ENCODE results near the gene SIDT1.
A peak's percentile ranks its signal among the peaks of the same experiment; 100 is the strongest.

SIDT1 gene

DNA sequence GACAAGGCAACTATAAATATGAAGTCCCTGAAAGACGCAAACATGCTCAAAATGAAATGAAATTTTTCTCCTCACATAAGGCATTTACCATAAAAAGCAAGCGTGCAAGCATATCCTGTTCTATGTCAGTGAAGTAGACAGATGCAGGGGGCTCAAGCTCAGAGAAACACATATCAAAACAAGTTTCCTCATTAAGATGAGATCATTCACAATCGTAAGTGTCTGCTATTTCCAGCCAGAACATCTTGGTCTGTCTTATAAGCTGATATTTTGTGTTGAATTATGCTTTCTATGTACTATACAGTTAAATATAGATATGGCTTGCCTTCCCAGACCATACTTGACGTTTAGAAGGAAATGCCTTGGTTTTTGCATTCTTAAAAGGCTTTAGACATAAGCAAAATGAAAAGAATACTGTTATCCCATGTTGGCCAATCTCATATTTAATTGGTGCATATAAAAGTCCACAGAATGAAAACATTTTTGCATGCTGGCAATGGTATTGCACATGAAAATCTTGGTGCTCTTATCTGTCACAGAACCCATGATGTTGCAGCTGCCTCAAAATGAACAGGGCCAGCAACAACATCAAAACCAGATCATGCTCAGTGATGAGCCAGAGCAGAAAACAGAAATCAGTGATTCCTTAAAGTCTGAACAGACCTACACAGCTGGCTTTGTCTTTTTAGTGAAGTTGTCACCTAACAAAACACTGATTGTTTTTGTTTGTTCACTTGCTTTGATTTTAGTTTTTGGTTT, 65.4 kb downstream of the SIDT1 start:
- DNase-seq (ENCODE audit: low spot score), result no peak

DNA sequence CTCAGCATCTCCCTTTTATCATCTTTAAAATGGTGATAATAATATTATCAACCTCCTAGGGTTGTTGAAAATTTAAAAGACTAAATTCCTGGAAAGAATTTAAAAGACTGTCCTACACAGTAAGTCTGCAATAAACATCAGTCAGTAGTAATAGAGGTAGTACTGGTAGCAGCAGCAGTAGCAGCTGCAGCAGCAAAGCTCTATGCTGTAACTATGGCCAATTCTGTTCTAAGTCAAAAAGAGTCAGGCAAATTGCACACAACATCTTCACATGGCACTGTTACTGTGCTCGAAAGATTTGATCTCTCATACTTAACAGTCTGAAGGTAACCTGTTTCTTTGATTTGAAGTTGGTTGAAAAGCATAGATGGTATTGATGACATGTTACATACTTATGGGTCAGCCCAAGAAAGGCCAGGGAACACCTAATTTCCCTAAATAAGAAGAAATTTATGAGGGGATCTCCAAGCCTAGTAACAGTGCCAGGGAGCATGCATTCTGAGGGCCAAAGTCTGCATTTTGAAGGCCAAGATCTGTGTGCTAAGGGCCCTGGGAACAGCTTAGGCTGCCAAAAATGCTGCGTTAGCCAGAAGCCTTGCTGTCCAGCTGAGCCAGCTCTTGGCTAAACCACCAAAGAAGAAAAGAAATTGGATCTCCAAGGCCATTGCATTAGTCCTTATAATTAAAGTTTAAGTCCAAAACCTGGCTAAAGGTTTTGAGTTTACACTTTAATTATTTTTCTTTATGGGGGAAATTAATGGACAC, 68.2 kb downstream of the SIDT1 start:
- peak; percentile 45 for DNase-seq (ENCODE audit: low spot score)

DNA sequence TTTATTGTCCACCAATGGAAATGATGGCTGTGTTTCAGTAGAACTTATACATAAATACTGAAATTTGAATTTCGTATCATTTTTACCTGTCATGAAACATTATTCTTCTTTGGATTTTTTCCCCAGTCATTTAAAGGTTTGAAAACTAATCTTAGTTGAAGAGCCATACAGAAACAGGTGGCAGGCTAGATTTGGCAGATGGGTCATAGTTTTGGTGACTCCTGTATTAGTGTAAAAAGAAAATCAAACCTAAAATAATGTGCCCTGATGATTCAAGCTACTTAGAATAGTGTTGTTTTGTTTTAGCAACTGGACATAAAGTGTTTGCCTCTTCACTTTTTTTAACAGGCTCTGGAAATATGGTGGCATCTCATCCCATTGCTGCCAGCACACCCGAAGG, 68.9 kb downstream of the SIDT1 start:
- no peak for DNase-seq (ENCODE audit: low spot score)

DNA sequence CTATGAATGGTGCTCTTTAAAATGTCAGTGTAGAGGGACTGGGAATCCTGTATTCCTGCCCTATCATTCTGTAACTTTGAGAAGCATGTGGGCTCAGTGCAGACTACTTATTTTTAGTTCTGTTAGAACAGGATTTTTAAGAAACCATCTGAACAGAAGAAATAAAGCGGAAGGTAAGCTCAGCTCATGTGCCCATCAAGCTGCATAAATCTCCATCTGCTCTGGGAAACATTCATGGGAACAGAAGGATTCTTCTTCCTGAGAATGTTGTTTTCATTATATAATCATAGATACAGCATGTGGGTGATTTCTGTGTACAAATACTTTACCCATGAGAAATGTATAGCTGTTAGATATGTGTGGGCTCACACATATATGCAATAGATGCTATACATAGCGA, 69.9 kb downstream of the SIDT1 start:
- no peak for DNase-seq (ENCODE audit: low spot score)

DNA sequence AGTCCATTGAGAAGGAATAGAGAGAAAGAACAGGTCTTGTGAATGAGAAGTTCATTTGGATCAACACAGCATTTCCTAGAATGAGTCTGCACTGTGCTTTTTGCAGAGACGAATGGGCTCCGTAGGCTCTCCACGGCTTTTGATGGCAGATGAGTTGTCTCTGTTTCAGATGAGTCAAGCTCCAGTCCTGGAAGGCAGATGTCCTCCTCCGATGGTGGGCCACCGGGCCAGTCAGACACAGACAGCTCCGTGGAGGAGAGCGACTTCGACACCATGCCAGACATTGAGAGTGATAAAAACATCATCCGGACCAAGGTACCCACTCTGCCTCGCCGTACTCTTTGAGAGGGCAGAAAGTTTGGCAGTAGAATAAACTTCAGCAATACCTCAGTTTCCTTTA, 70.5 kb downstream of the SIDT1 start:
- DNase-seq (ENCODE audit: low spot score), result no peak

DNA sequence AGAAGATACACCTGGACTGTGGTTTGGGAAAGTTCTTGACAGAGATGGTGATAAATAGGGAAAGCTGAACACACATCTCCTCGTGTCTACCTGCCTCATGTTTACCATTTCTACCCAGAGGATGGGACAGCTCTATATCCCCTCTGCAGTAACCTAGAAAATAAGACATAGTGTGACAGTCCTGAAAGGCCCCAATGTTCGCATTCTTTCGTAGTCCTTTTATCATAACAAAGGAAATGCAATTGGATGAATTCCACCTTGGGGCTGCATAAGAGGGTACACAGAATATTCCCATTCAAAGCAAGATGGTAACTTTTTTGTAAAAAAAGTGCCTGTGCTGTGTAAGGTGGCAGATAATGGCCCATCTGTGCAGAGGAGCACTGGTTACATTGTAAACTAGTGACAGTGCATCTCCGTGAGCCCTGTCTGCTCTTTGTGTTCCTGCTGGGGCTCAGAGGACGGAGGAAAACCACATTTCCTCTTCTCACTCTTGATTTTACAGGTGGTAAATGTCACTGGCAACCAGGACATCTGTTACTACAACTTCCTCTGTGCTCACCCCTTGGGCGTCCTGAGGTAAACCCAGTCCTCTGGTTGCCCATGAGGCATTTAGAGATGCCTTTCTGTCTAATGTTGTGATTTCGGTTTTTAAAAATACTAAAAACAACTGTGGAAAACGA, 74.3 kb downstream of the SIDT1 start:
- no peak for DNase-seq (ENCODE audit: low spot score)

DNA sequence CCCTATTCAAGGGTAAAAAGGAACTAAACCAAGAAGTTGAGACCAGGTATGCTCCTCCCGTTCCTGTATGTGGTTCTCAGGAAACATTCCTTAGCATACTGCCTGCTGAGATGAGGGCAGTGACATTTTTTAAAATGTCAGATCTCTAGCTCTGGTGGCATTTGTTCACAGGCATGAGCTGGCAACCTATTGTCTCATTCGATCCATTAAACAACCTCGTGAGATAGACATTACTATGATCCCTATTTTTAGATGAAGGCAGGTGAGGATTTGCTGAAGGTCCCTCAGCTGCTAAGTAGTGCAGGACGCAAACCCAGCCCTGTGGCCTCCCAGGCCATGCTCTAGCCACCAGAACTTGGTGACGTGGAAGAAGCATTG, 74.9 kb downstream of the SIDT1 start:
- no peak for DNase-seq (ENCODE audit: low spot score)

DNA sequence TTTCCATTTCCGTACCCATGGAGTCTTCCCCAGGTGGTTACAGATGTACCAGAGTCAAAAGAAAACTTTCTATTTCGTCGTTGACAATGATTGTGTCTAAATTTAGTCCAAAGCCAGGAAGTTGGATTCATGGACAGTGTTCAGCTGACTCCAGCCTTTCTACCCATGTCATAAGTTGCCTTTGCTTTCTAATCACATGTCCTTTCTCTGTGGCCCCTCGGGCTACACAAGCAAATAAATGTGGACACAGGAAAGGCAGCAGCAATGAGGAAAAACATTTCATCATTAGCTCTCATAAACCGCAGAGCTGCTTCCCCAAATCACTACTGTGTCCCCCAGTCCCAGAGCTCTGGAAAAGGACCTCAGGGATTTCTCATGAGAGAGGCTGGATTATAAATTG, 82.0 kb downstream of the SIDT1 start:
- DNase-seq (ENCODE audit: low spot score), result no peak

DNA sequence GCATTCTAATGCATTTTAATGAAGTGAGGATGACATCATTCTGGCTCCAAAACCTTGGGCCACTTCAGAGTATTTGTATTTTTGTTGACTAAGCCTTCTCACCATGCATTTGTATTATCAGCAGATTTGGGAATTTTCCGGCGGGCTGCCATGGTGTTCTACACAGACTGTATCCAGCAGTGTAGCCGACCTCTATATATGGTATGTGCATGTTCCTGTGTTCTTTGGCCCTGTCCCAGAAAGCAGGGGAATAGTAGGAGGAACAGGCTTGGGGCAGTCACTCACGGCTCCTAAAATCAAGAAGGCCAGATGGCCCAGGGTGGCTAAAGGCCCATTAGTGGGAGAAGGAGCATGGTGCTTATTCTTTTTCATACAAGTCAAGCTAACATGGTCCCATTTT, 83.6 kb downstream of the SIDT1 start:
- DNase-seq (ENCODE audit: low spot score), result no peak

DNA sequence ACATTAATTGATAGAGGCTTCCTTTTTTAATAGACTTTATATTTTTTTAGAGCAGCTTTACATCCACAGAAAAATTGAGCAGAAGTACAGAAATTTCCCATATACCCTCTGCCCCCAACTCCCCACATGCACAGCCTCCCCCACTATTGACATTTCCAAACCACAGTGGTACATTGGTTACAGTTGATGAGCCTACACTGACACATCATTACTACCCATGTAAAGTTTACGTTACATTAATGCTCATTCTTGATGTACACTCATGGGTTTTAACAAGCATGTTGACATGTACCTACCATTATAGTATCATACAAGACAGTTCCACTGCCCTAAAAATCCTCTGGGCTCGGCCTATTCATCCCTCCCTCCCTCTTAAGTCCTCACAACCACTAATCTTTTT, 85.4 kb downstream of the SIDT1 start:
- DNase-seq (ENCODE audit: low spot score), result no peak

DNA sequence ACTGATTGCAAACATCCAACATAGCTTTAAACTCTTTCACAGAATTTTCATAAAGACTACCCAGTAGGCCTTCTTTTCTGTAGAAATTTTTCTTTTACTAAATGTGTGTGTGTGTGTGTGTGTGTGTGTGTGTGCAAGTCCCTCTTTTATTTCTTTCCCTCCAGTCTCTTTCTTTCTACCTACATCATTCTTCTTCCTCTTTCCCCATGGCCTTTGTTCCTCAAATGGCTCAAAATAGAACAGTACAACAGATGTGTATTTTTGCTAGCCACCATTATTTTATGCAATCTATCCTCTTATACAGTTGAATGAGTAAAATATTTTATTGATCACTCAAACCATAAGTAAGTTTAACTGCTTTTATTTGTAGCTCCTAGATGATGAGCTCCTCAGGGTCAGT, 87.7 kb downstream of the SIDT1 start:
- DNase-seq (ENCODE audit: low spot score), result no peak

DNA sequence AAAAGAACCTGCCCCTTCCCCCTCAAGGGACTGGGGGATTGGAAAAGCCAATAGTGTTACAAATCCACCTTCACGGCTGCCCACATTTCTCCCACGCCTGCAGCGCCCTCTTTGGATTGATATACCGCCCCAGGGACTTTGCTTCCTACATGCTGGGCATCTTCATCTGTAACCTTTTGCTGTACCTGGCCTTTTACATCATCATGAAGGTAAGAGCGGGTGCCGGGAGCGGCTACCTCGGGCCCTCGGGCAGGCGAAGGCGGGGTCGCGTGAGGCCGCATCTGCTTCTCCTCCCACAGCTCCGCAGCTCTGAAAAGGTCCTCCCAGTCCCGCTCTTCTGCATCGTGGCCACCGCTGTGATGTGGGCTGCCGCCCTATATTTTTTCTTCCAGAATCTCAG, 91.0 kb downstream of the SIDT1 start:
- no peak for DNase-seq (ENCODE audit: low spot score)

DNA sequence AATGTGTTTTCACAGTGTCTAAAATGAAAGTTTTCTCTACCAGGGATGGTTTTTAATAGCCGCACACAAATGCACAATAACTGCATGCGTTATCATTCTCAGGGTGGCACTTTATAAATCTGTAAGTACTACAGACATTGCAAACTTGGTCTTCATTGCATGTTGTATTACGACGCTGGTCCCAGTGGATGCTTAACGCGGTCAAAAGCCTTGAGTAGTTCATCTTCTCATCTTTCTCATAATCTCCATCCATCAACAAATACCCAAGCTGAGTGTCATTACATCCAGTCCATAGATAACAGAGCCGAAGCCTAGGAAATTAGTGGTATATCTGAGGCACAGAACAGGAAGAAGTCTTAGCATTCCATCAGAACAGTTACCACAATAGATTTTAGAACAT, 91.5 kb downstream of the SIDT1 start:
- no peak for DNase-seq (ENCODE audit: low spot score)

DNA sequence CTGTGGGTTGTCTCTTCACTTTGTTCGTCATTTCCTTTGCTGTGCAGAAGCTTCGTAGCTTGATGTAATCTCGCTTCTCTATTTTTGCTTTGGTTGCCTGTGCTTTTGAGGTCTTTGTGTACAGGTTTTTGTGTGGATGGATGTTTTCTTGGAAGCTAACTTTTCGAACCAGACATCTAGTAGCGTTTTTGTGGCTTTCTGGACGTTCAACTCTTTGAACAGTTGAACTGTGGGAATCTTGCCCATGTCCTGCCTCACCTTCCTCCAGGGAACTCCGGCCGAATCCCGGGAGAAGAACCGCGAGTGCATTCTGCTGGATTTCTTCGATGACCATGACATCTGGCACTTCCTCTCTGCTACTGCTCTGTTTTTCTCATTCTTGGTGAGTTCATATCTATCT, 93.5 kb downstream of the SIDT1 start:
- no peak for DNase-seq (ENCODE audit: low spot score)

DNA sequence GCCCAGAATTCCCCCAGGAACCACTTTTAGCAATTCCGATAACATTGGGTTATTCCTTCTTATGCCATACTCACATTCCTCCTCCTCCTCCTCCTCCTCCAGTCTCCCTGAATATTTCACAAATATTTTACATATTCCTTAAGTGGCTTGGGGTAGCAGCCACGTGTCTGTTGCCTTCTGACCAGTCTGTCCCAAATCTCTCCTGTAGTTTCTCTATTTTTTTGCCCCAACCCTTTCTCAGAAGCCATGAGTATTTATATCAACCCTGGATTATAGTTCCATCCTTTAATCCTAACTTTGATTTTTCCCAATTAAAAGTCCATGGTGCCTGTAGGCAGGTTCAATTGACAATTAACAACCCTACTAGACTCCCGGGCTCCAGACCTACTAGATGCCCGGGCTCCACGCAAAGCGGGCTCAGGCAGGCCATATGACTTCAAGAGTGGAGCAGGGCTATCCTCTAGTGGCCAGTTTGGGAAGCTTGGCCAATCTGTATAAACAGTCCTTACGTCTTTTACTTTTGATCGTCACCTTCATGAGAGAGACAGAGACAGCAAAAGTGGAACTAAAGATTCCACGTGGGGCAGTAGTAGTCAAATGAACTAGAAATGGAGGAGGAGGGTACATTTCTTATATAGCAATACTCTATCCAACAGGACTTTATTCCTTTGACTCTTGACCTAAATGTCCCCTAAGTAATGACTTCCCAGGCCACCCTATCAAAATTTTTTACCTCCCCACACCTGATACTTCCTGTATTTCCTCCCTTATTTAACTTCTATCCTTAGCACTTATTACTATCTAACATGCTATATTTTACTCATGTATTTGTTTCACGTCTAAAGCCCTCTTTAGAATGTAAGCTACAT, 94.4 kb downstream of the SIDT1 start:
- DNase-seq (ENCODE audit: low spot score), result peak; percentile 63

DNA sequence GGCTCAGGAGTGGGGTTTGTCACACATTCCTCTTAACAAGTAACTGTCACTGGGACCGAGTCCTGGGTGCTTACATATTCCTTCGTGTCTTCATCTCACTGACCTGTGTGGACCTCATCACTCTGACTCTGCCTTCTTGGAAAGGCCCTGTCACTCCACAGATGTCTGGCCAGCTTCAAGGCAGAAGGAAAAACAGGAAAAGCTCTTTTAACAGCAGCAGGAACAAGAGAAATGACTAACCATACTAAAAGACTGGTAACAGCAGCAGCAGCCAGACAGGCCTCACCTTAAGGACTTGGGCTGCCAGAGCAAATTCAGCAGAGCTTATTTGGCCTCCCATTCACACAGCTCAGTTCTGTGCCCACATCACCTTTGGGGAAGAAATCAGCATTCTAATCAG, 96.0 kb downstream of the SIDT1 start:
- DNase-seq (ENCODE audit: low spot score), result no peak

DNA sequence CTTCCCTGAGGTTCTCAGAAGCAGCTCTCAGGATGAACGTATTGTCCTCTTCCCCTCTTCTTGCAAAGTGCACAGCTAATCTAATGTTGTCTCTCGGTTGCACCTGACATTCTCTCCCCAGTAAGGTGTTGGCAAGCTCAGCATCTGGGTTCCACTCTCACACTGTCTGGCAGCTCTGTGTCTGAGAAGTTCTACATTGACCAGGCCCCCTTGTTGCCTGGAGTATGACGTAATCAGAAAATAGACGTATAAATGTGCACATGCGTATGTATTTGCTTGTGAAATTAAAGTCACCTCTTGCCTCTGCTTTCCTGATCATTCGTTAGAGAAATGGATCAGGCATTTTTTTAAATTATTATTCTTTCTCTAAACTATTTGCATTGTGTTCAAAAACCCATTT, 96.4 kb downstream of the SIDT1 start:
- no peak for DNase-seq (ENCODE audit: low spot score)

DNA sequence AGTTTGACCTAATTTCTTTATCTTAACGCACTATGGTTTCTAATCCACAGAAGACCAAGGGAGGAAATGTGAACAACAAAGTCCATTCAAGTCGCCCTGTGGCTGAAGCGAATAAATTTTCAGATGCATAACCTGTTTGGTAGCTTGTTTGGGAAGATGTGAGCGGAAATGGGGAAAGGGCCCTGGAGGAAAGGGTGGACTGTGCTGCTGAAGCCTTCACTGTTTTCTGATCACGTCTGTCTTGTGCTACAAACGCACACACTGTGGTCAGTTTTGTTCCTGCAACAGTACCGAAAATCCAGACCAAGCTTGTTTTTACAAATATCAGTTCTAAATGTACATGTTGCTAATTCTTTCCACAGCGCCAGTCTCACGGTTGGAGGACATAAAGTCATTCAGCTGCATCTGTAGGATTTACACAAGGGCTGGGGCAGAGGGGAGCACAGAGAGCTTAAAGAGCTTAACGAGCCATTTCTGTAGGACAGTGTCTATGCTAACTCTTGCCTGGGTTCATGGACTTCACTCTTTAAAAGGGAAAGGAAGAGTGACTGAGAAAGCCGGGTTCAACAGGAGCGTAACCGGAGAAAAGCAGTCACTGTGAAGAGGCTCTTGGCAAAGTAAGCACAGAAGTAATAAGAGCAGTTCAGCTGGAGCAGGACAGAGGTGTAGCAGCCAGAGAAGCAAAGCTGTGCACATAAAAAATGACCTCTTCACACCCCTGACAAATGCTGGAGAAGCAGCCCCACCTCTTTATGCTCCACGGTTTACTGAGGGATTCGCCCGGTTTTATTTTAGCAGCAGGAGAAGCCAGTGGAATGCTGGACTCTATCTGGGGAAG, 97.4 kb downstream of the SIDT1 start:
- DNase-seq (ENCODE audit: low spot score), result no peak

DNA sequence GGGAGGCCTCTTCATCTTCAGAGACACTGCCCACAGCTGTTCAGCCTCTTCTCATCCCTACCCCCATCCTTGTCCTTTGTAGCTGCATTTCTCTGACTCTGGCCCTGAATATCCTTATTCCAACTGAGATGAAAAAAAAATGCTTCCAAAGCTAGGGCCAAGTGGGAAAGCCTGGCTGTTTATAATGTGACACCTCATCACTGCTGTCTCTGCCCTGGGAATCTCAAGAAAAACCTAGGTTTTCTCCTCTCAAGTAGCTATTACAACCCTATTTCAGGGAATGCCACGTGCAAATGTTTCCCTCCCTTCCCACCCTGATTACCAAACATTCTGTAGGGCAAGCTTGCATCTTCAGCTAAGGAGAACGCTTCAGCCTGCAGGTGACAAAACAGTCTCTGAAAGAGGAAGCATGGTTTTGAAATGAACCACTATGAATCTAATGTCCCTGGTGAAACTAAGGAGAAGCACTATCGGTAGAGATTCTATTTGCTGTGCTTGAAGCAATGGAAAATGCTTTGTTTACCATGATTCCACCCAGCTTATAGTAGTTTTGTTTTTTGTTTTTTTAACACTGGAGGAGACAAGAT, 98.7 kb downstream of the SIDT1 start:
- no peak for DNase-seq (ENCODE audit: low spot score)

DNA sequence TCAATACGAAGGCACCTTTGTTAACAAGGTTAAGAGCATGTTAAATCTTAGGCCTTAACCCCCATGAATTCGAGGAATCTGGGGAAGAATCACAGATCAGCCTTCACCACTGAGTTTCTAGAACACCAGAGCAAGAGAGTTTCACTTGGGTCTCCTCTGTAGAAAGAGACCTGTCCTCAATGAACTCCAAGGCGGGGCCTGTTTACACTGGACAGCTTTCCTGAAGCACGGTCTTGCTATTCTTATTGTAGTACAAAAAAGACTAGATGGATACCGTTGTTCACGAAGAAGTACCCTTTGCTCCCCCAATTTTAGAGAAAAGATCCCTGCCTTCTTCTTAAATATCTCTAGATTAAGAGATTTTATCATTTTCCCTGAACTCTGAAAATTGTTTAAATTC, 99.2 kb downstream of the SIDT1 start:
- no peak for DNase-seq (ENCODE audit: low spot score)

All from globus pallidus (tissue), 1 donor.